ENCODE measurements around the gene SIM2. TPM values are rescaled to one million over a fixed set of nuclear protein-coding genes. Genes with fewer than 3 reads are reported as not detected.

Gene SIM2
- total and polyA plus RNA-seq, 2 donors (not counting 1 experiment from before 2014, with no cell fraction given) = not detected

DNA sequence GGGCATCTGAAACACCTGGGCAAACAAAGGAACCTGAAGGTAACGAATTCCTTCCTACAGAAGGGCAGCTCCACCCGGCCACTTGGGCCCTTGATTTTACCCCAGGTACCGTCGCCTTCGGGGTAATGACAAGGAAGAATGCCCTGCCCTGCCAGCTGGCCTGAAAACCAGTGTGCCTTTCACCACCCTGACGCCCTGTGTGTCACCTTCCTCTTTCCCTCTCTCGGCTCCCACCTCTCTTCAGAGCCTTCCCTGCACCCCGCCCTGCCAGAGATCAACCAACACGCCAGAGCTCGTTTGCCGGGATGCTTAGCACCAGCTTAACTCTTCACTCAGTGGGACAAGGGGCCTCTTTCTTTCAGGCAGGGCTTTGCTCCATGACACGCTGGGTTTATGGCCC, 86.0 kb downstream of the SIM2 start:
- no peak overlapping the region for H3K27ac ChIP-seq (ENCODE audit: low read length in 2 of 2)
- H3K4me1 ChIP-seq (ENCODE audit: control insufficient read depth in 2 of 2, insufficient read depth in 2 of 2, low read length in 2 of 2) = no peaks in the 10 kb centered on the region
- WGBS (ENCODE audit: insufficient coverage) = 98% methylated on average over 12 of the region's 12 CpGs
- no peaks in the 10 kb centered on the region for H3K36me3 ChIP-seq (replicated peaks in 1 of 2; ENCODE audit: control extremely low read depth in 1 of 2, control insufficient read depth in 1 of 2, extremely low read depth in 1 of 2, insufficient read depth in 2 of 2, low read length in 1 of 2)
- no peak overlapping the region for H3K9ac ChIP-seq (ENCODE audit: low read length)
- H3K27me3 ChIP-seq (replicated peaks in 1 of 4; ENCODE audit: control extremely low read depth in 1 of 4, control insufficient read depth in 3 of 4, insufficient read depth in 4 of 4, low read length in 3 of 4) = no peaks in the 10 kb centered on the region
- ChIA-PET POLR2A (no interaction called here), CTCF (no interaction called here)
- no peak overlapping the region for H3K4me3 ChIP-seq (ENCODE audit: control extremely low read depth in 1 of 5, extremely low read depth in 1 of 5, insufficient read depth in 1 of 5, low read depth in 2 of 5, low read length in 4 of 5)
- TF ChIP-seq EZH2 (IDR thresholded peaks at IDR 0.05; ENCODE audit: borderline replicate concordance, insufficient read depth, low read depth, low read length, poor library complexity, severe bottlenecking) = no peak
- TF ChIP-seq, protein P1, sequence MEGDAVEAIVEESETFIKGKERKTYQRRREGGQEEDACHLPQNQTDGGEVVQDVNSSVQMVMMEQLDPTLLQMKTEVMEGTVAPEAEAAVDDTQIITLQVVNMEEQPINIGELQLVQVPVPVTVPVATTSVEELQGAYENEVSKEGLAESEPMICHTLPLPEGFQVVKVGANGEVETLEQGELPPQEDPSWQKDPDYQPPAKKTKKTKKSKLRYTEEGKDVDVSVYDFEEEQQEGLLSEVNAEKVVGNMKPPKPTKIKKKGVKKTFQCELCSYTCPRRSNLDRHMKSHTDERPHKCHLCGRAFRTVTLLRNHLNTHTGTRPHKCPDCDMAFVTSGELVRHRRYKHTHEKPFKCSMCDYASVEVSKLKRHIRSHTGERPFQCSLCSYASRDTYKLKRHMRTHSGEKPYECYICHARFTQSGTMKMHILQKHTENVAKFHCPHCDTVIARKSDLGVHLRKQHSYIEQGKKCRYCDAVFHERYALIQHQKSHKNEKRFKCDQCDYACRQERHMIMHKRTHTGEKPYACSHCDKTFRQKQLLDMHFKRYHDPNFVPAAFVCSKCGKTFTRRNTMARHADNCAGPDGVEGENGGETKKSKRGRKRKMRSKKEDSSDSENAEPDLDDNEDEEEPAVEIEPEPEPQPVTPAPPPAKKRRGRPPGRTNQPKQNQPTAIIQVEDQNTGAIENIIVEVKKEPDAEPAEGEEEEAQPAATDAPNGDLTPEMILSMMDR (IDR thresholded peaks at IDR 0.05) = no peak
- no peaks in the 10 kb centered on the region for H4K20me1 ChIP-seq (ENCODE audit: control insufficient read depth, insufficient read depth, low read length, poor library complexity, severe bottlenecking)
- intact Hi-C loops (cut with micrococcal nuclease) = no loop called here
- peaks cover 0 to 3% (median 0%) of the 10 kb centered on the region in 3 donors for H3K9me3 ChIP-seq (ENCODE audit: control extremely low read depth in 1 of 3, control insufficient read depth in 2 of 3, insufficient read depth in 1 of 3, low read length in 2 of 3)
- ATAC-seq (ENCODE audit: low read depth) = no peak
- H3K27me3 Mint-ChIP-seq = no peaks in the 10 kb centered on the region
- no peak overlapping the region for H2AFZ ChIP-seq (ENCODE audit: insufficient read depth, low read depth, low read length, poor library complexity, severe bottlenecking)
- no peaks in the 10 kb centered on the region for H3K9me3 Mint-ChIP-seq (ENCODE audit: insufficient read depth)
- no peaks in the 10 kb centered on the region for H3K4me1 Mint-ChIP-seq
- no peaks in the 10 kb centered on the region for H3K79me2 ChIP-seq (ENCODE audit: control insufficient read depth, insufficient read depth, low read length)
- H3K4me2 ChIP-seq (replicated peaks; ENCODE audit: low read depth, low read length, poor library complexity, severe bottlenecking) = no peak overlapping the region
- H3K27ac Mint-ChIP-seq = no peak overlapping the region
- no peak overlapping the region for H3K4me3 Mint-ChIP-seq
- no peak for DNase-seq

DNA sequence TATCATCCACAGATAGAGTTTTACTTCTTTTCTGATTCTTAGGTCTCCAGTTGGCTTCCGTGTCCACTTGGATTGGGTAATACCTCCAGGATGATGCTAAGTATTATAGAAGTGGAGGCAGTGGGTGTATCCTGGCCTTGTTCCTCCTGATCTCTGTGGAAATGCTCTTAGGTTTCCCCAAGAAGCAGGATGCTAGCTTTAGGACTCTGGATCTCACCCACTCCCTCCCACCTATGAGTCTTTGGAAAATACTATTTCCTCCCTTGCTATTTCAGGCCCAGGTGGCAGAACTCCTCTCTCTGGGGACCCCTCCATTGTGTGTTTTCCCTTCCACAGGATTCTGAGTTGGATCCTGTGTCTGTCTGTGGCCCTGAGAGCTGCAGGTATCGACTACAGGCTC, 86.7 kb downstream of the SIM2 start:
- no peak overlapping the region for H3K9ac ChIP-seq (ENCODE audit: low read length)
- H2AFZ ChIP-seq (ENCODE audit: insufficient read depth, low read depth, low read length, poor library complexity, severe bottlenecking) = no peak overlapping the region
- H3K4me1 Mint-ChIP-seq = no peaks in the 10 kb centered on the region
- no peaks in the 10 kb centered on the region for H4K20me1 ChIP-seq (ENCODE audit: control insufficient read depth, insufficient read depth, low read length, poor library complexity, severe bottlenecking)
- no CpG with 5 or more reads among the region's 2 CpGs for WGBS (ENCODE audit: insufficient coverage)
- CTCF ChIA-PET = no interaction called here
- intact Hi-C loops (cut with micrococcal nuclease) = no loop called here
- H3K4me2 ChIP-seq (replicated peaks; ENCODE audit: low read depth, low read length, poor library complexity, severe bottlenecking) = no peak overlapping the region
- no peak overlapping the region for H3K4me3 ChIP-seq (ENCODE audit: control extremely low read depth in 1 of 5, extremely low read depth in 1 of 5, insufficient read depth in 1 of 5, low read depth in 2 of 5, low read length in 4 of 5)
- no peak overlapping the region for H3K27ac ChIP-seq (ENCODE audit: low read length in 2 of 2)
- no peak overlapping the region for H3K27ac Mint-ChIP-seq
- H3K36me3 ChIP-seq (replicated peaks in 1 of 2; ENCODE audit: control extremely low read depth in 1 of 2, control insufficient read depth in 1 of 2, extremely low read depth in 1 of 2, insufficient read depth in 2 of 2, low read length in 1 of 2) = no peaks in the 10 kb centered on the region
- POLR2A ChIA-PET = no interaction called here
- no peaks in the 10 kb centered on the region for H3K27me3 ChIP-seq (replicated peaks in 1 of 4; ENCODE audit: control extremely low read depth in 1 of 4, control insufficient read depth in 3 of 4, insufficient read depth in 4 of 4, low read length in 3 of 4)
- peaks cover 0 to 3% (median 0%) of the 10 kb centered on the region in 3 donors for H3K9me3 ChIP-seq (ENCODE audit: control extremely low read depth in 1 of 3, control insufficient read depth in 2 of 3, insufficient read depth in 1 of 3, low read length in 2 of 3)
- H3K27me3 Mint-ChIP-seq = no peaks in the 10 kb centered on the region
- ATAC-seq (ENCODE audit: low read depth) (no peak), DNase-seq (no peak)
- H3K4me1 ChIP-seq (ENCODE audit: control insufficient read depth in 2 of 2, insufficient read depth in 2 of 2, low read length in 2 of 2) = no peaks in the 10 kb centered on the region
- no peaks in the 10 kb centered on the region for H3K9me3 Mint-ChIP-seq (ENCODE audit: insufficient read depth)
- no peaks in the 10 kb centered on the region for H3K79me2 ChIP-seq (ENCODE audit: control insufficient read depth, insufficient read depth, low read length)
- no peak for TF ChIP-seq EZH2 (IDR thresholded peaks at IDR 0.05; ENCODE audit: borderline replicate concordance, insufficient read depth, low read depth, low read length, poor library complexity, severe bottlenecking)
- TF ChIP-seq, protein P1 (IDR thresholded peaks at IDR 0.05) = no peak
- H3K4me3 Mint-ChIP-seq = no peak overlapping the region

Data from B cell (primary cell).